H9 (cell line): ENCODE results near the gene SUOX. TPM values are rescaled to one million over a fixed set of nuclear protein-coding genes. Genes with fewer than 3 reads are reported as not detected.
A peak's percentile ranks its signal among the peaks of the same experiment; 100 is the strongest.

Source experiments
- DNase-seq: peaks from one replicate; pipeline ENCODE4 v3.0.0-alpha.2; 2017
- H2AFZ ChIP-seq: one replicate; pipeline ENCODE4 v1.6.1; 2013; ENCODE audit warnings: mild to moderate bottlenecking, low read length, control low read depth, moderate library complexity
- H2AK5ac ChIP-seq: 2 replicates; pipeline ENCODE4 v1.6.1; 2013; ENCODE audit warnings: low read length, control low read depth, mixed read lengths; ENCODE audit not compliant: insufficient read length
- H2BK120ac ChIP-seq: one replicate; pipeline ENCODE4 v1.6.1; 2013; ENCODE audit warnings: low read depth, mild to moderate bottlenecking, low read length, control low read depth, inconsistent platforms; ENCODE audit not compliant: poor library complexity, severe bottlenecking
- H2BK12ac ChIP-seq: 2 replicates; pipeline ENCODE4 v1.6.1; 2013; ENCODE audit warnings: low read length, control low read depth, mixed read lengths, low read depth; ENCODE audit not compliant: insufficient read length
- H2BK15ac ChIP-seq: 2 replicates; pipeline ENCODE4 v1.6.1; 2013; ENCODE audit warnings: low read depth, low read length, control low read depth
- H2BK20ac ChIP-seq: one replicate; pipeline ENCODE4 v1.6.1; 2013; ENCODE audit warnings: low read depth, mild to moderate bottlenecking, low read length, control low read depth, inconsistent platforms; ENCODE audit not compliant: poor library complexity, severe bottlenecking
- H2BK5ac ChIP-seq: 2 replicates; pipeline ENCODE4 v1.6.1; 2013; ENCODE audit warnings: low read length, control low read depth, mixed read lengths; ENCODE audit not compliant: insufficient read length
- H3K14ac ChIP-seq: 2 replicates; pipeline ENCODE4 v1.6.1; 2013; ENCODE audit warnings: low read length, control low read depth; ENCODE audit not compliant: insufficient read depth
- H3K18ac ChIP-seq: 2 replicates; pipeline ENCODE4 v1.6.1; 2013; ENCODE audit warnings: low read depth, mild to moderate bottlenecking, mixed read lengths, low read length, control low read depth; ENCODE audit not compliant: insufficient read length
- H3K23ac ChIP-seq: 2 replicates; pipeline ENCODE4 v1.6.1; 2013; ENCODE audit warnings: low read length, control low read depth, mixed read lengths, low read depth; ENCODE audit not compliant: insufficient read length
- H3K23me2 ChIP-seq: 2 replicates; pipeline ENCODE4 v1.6.1; 2013; ENCODE audit warnings: low read depth, mild to moderate bottlenecking, mixed read lengths, low read length, control low read depth; ENCODE audit not compliant: insufficient read length, poor library complexity, severe bottlenecking
- H3K27ac ChIP-seq: 2 replicates; pipeline ENCODE4 v1.5.1; 2013; ENCODE audit warnings: low read length, control low read depth, mixed read lengths, low read depth; ENCODE audit not compliant: insufficient read length
- H3K27me3 ChIP-seq: 2 replicates; pipeline ENCODE4 v1.6.1; 2013; ENCODE audit warnings: low read length, control low read depth, inconsistent platforms; ENCODE audit not compliant: insufficient read depth
- H3K4ac ChIP-seq: 2 replicates; pipeline ENCODE4 v1.6.1; 2013; ENCODE audit warnings: low read depth, mild to moderate bottlenecking, control low read depth, inconsistent platforms, low read length, moderate library complexity
- H3K4me1 ChIP-seq: 2 replicates; pipeline ENCODE4 v1.6.1; 2013; ENCODE audit warnings: low read length, control low read depth, inconsistent platforms; ENCODE audit not compliant: insufficient read depth
- H3K4me2 ChIP-seq: 2 replicates; pipeline ENCODE4 v1.6.1; 2013; ENCODE audit warnings: low read length, control low read depth, mixed read lengths; ENCODE audit not compliant: insufficient read length, insufficient read depth
- H3K56ac ChIP-seq: 2 replicates; pipeline ENCODE4 v1.6.1; 2013; ENCODE audit warnings: low read depth, mild to moderate bottlenecking, mixed read lengths, low read length, control low read depth; ENCODE audit not compliant: insufficient read length
- H3K79me1 ChIP-seq: 2 replicates; pipeline ENCODE4 v1.6.1; 2013; ENCODE audit warnings: low read depth, mild to moderate bottlenecking, moderate library complexity, low read length, control low read depth, inconsistent platforms; ENCODE audit not compliant: insufficient read depth, poor library complexity, severe bottlenecking
- H3K79me2 ChIP-seq: 2 replicates; pipeline ENCODE4 v1.6.1; 2013; ENCODE audit warnings: low read length, control low read depth, inconsistent platforms; ENCODE audit not compliant: insufficient read depth
- H3K9ac ChIP-seq: 2 replicates; pipeline ENCODE4 v1.6.1; 2013; ENCODE audit warnings: low read length, control low read depth, mixed read lengths; ENCODE audit not compliant: insufficient read length; ENCODE audit errors: extremely low read depth
- H3K9me3 ChIP-seq: one replicate; pipeline ENCODE4 v1.6.1; 2013; ENCODE audit warnings: low read depth, low read length, inconsistent platforms; ENCODE audit not compliant: control insufficient read depth
- H3T11ph ChIP-seq: one replicate; pipeline ENCODE4 v1.6.1; 2013; ENCODE audit warnings: mild to moderate bottlenecking, low read length, control low read depth, inconsistent platforms
- H4K20me1 ChIP-seq: one replicate; pipeline ENCODE4 v1.6.1; 2013; ENCODE audit not compliant: control insufficient read depth, insufficient read length, insufficient read depth
- H4K5ac ChIP-seq: 2 replicates; pipeline ENCODE4 v1.6.1; 2013; ENCODE audit warnings: low read depth, mild to moderate bottlenecking, mixed read lengths, low read length, control low read depth; ENCODE audit not compliant: insufficient read length
- H4K8ac ChIP-seq: replicated peaks from 2 replicates; pipeline ENCODE4 v1.6.1; 2013; ENCODE audit warnings: low read length, control low read depth, mixed read lengths, low read depth; ENCODE audit not compliant: insufficient read length
- H4K91ac ChIP-seq: 2 replicates; pipeline ENCODE4 v1.6.1; 2013; ENCODE audit warnings: low read depth, mild to moderate bottlenecking, moderate library complexity, mixed read lengths, low read length, control low read depth; ENCODE audit not compliant: insufficient read length
- H3K27ac Mint-ChIP-seq, 3 experiments: 2 replicates in 2 of 3; 3 replicates in 1 of 3; pipeline ENCODE4 v1.8.0; 2020 to 2021; ENCODE audit warnings: mixed read lengths in 3 of 3, mild to moderate bottlenecking in 1 of 3, moderate library complexity in 1 of 3
- H3K27me3 Mint-ChIP-seq: 2 replicates; pipeline ENCODE4 v1.8.0; 2021; ENCODE audit warnings: low read depth, mild to moderate bottlenecking, moderate library complexity, mixed read lengths
- H3K36me3 Mint-ChIP-seq, 3 experiments: 2 replicates in 2 of 3; 3 replicates in 1 of 3; pipeline ENCODE4 v1.8.0; 2020 to 2021; ENCODE audit warnings: low read depth in 3 of 3, mixed read lengths in 3 of 3; ENCODE audit not compliant: insufficient read depth in 1 of 3
- H3K4me1 Mint-ChIP-seq, 2 experiments: 2 replicates each; pipeline ENCODE4 v1.8.0; 2020; ENCODE audit warnings: mixed read lengths in 2 of 2
- H3K4me3 Mint-ChIP-seq, 2 experiments: 2 replicates in 1 of 2; 3 replicates in 1 of 2; pipeline ENCODE4 v1.8.0; 2020 to 2021; ENCODE audit warnings: mild to moderate bottlenecking in 2 of 2, mixed read lengths in 2 of 2, moderate library complexity in 1 of 2
- H3K9me3 Mint-ChIP-seq, 2 experiments: 2 replicates in 1 of 2; 3 replicates in 1 of 2; pipeline ENCODE4 v1.8.0; 2020; ENCODE audit warnings: mild to moderate bottlenecking in 2 of 2, mixed read lengths in 2 of 2, moderate library complexity in 1 of 2
- WGBS: extraction: QIAGEN DNeasy Blood & Tissue Kit; methylation state at CpG from one replicate; pipeline ENCODE4 v1.1.7; 2013; ENCODE audit warnings: missing lambda C conversion rate, low lambda C conversion rate, mixed read lengths; ENCODE audit not compliant: insufficient read length; ENCODE audit errors: extremely low coverage; 5-methylcytosine and 5-hydroxymethylcytosine counted together
- total RNA-seq: library from RNA; stranded (reverse); gene quantifications from 2 replicates; pipeline ENCODE4 v1.2.1, GENCODE V29; 2021
- TF ChIP-seq, protein P1 (sequence below): fragments of 200-600 bp; sonication (generic); conservative IDR thresholded peaks from 3 replicates; pipeline ENCODE4 v1.8.0; 2021; ENCODE audit warnings: antibody characterized with exemption, mild to moderate bottlenecking

The SUOX gene
- total RNA-seq, 1 experiment from 2014 or later = 21.0 TPM

- Histone ChIP-seq H2BK15ac (no peak overlapping the region), H3T11ph (no peak overlapping the region), H2BK120ac (no peak overlapping the region), H3K27ac (no peak overlapping the region), H4K5ac (no peak overlapping the region), H3K4ac (no peak overlapping the region), H2BK12ac (no peak overlapping the region), H3K4me1 (no peaks in the 10 kb centered on the region), H3K4me2 (no peak overlapping the region), H3K9ac (no peak overlapping the region), H2BK20ac (no peak overlapping the region), H2AK5ac (no peak overlapping the region), H3K27me3 (no peaks in the 10 kb centered on the region), H3K9me3 (no peaks in the 10 kb centered on the region), H3K79me2 (no peaks in the 10 kb centered on the region), H2AFZ (no peak overlapping the region), H3K18ac (no peak overlapping the region), H4K8ac (no peak overlapping the region), H4K20me1 (no peaks in the 10 kb centered on the region), H3K56ac (no peak overlapping the region), H4K91ac (no peak overlapping the region), H3K79me1 (no peaks in the 10 kb centered on the region), H3K23ac (no peak overlapping the region), H2BK5ac (no peak overlapping the region), H3K14ac (no peak overlapping the region), H3K23me2 (no peaks in the 10 kb centered on the region)
- Mint-ChIP-seq H3K4me3 (no peak overlapping the region), H3K9me3 (no peaks in the 10 kb centered on the region), H3K36me3 (peaks cover 25 to 77% (median 64%) of the 10 kb centered on the region in 3 experiments; a peak in 6 of 7 replicates), H3K4me1 (no peaks in the 10 kb centered on the region), H3K27me3 (no peaks in the 10 kb centered on the region), H3K27ac (peak overlapping the region in 1 of 3 experiments; percentile 64; a peak in 2 of 7 replicates)
- WGBS = no CpG with 5 or more reads among the region's 6 CpGs
- DNase-seq = peak; percentile 48
- TF ChIP-seq, protein P1, sequence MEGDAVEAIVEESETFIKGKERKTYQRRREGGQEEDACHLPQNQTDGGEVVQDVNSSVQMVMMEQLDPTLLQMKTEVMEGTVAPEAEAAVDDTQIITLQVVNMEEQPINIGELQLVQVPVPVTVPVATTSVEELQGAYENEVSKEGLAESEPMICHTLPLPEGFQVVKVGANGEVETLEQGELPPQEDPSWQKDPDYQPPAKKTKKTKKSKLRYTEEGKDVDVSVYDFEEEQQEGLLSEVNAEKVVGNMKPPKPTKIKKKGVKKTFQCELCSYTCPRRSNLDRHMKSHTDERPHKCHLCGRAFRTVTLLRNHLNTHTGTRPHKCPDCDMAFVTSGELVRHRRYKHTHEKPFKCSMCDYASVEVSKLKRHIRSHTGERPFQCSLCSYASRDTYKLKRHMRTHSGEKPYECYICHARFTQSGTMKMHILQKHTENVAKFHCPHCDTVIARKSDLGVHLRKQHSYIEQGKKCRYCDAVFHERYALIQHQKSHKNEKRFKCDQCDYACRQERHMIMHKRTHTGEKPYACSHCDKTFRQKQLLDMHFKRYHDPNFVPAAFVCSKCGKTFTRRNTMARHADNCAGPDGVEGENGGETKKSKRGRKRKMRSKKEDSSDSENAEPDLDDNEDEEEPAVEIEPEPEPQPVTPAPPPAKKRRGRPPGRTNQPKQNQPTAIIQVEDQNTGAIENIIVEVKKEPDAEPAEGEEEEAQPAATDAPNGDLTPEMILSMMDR = peak; percentile 77
These were observed 32.7 kb downstream of the SUOX start for GRCh38 chr12:56029666-56030293.
